Liver (tissue), 3 donors: Measurements from ENCODE around the gene CHID1.

Experiments
- CTCF ChIP-seq: fragments of 150-350 bp; IDR thresholded peaks from 2 replicates; pipeline ENCODE4 v1.5.1; 2017; ENCODE audit warnings: improper control_type of control experiment, low read depth, low read length; ENCODE audit not compliant: missing input control
- GABPA ChIP-seq, 2 donors: IDR thresholded peaks in 1 of 2; conservative IDR thresholded peaks in 1 of 2; 2 replicates each; pipeline ENCODE4 v1.6.1; 2016; ENCODE audit warnings: antibody characterized with exemption in 2 of 2, mild to moderate bottlenecking in 1 of 2, moderate library complexity in 1 of 2
- RXRA ChIP-seq, 2 donors: IDR thresholded peaks; 2 replicates each; pipeline ENCODE4 v1.6.1; 2017 to 2018; ENCODE audit warnings: antibody characterized with exemption in 2 of 2, mild to moderate bottlenecking in 1 of 2
- SP1 ChIP-seq: IDR thresholded peaks from 2 replicates; pipeline ENCODE4 v1.6.1; 2018; ENCODE audit warnings: antibody characterized with exemption, mild to moderate bottlenecking
- TAF1 ChIP-seq: conservative IDR thresholded peaks from 2 replicates; pipeline ENCODE4 v1.6.1; 2016; ENCODE audit warnings: antibody characterized with exemption, mild to moderate bottlenecking
- TF ChIP-seq, protein P1 (sequence below): IDR thresholded peaks from 2 replicates; pipeline ENCODE4 v1.6.1; 2016; ENCODE audit warnings: antibody characterized with exemption
- donor health status: healthy.
- donor health status: healthy.

DNA sequence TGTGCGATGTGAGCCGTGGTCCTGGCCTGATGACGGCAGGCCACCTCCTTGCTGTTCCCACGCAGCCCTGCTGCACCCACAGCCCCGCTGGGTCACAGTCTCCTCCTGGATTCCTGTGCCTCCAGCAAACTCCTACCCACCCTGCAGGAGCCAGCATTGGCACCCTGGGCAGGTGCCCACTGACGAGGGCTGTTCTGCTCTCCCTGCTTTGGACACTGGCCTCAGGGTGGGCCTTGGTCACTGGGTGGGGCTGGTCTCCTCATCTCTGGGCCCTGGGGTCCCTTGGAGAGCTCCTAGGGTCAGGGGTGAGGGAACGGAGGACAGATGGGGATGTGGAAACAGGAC lies 55.3 kb downstream of the CHID1 start:
- no peak for TF ChIP-seq CTCF
- TF ChIP-seq TAF1: no peak
- TF ChIP-seq, protein P1, sequence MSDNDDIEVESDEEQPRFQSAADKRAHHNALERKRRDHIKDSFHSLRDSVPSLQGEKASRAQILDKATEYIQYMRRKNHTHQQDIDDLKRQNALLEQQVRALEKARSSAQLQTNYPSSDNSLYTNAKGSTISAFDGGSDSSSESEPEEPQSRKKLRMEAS: no peak
- TF ChIP-seq GABPA (IDR thresholded peaks at IDR 0.05 in 1 of 2, conservative IDR thresholded peaks at IDR 0.05 in 1 of 2): no peak
- no peak for TF ChIP-seq RXRA (IDR thresholded peaks at IDR 0.05)
- TF ChIP-seq SP1: no peak
